Uterus (tissue), 2 donors: ENCODE measurements around the gene PICALM.

Source experiments
- CTCF ChIP-seq, 4 experiments: fragments of 200-600 bp in 2 of 4; fragments of 450-650 bp in 2 of 4; sonication (generic) in 2 of 4; IDR thresholded peaks; one replicate each; pipeline ENCODE4 v1.5.1; 2016 to 2019; ENCODE audit warnings: antibody characterized with exemption in 4 of 4, mild to moderate bottlenecking in 2 of 4, moderate library complexity in 1 of 4
- POLR2A ChIP-seq, 2 donors: fragments of 450-650 bp; IDR thresholded peaks; one replicate each; pipeline ENCODE4 v1.6.1; 2016; ENCODE audit warnings: antibody characterized with exemption in 2 of 2, mild to moderate bottlenecking in 1 of 2, moderate library complexity in 1 of 2

GRCh38 chr11:86103808-86104207, 34.9 kb upstream of the PICALM start:
- no peak for TF ChIP-seq CTCF (IDR thresholded peaks at IDR 0.05)
- no peak for TF ChIP-seq POLR2A (IDR thresholded peaks at IDR 0.05)
